C4-2B (cell line): ENCODE results near the gene MESP2.

ENCODE experiments used
- ZFX ChIP-seq: fragments of 450-650 bp; IDR thresholded peaks from 2 replicates; pipeline ENCODE4 v1.6.1; 2017
- TF ChIP-seq, protein P1 (sequence below): fragments of 450-650 bp; conservative IDR thresholded peaks from 2 replicates; pipeline ENCODE4 v1.5.1; 2017; ENCODE audit warnings: mild to moderate bottlenecking

DNA sequence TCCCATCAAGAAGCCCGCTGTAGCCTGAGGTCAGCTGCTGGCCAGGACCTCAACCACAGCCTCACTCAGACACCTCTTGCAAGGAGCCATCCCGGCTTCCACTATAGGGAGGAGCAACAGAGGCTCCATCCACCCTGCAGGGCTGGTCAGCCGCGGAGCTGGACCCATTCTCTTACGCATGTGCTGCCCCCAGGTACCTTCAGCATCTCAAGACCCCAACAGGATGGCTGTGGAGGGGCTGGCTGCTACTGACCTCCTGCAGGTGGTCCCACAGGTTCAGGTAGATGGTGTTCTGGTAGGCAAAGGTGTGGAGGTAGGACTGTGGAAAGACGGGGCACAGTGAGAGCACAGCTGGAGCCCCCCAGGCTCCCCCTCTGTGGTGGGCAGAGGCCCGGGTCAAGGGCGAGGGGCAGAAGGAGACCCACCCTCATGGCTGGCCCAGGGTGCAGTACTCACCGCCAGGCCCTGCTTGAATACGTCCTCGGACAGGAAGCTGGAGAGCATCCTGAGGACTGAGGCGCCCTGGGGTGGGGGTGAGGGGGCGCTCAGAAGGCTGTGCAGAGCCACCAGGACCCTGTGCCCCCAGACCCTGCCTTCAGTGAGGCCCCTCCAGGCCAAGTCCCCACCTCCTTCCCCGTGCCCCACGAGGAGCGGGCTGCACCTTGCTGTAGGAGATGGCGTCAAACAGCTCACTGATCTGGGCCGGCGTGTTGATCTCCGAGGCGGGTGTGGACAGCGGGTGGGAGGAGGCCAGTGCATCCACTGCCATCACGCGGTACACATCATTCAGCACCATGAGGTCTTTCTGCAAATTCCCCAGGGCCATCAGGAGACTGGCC lies 27.1 kb downstream of the MESP2 start:
- TF ChIP-seq, protein P1, sequence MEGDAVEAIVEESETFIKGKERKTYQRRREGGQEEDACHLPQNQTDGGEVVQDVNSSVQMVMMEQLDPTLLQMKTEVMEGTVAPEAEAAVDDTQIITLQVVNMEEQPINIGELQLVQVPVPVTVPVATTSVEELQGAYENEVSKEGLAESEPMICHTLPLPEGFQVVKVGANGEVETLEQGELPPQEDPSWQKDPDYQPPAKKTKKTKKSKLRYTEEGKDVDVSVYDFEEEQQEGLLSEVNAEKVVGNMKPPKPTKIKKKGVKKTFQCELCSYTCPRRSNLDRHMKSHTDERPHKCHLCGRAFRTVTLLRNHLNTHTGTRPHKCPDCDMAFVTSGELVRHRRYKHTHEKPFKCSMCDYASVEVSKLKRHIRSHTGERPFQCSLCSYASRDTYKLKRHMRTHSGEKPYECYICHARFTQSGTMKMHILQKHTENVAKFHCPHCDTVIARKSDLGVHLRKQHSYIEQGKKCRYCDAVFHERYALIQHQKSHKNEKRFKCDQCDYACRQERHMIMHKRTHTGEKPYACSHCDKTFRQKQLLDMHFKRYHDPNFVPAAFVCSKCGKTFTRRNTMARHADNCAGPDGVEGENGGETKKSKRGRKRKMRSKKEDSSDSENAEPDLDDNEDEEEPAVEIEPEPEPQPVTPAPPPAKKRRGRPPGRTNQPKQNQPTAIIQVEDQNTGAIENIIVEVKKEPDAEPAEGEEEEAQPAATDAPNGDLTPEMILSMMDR: no peak
- TF ChIP-seq ZFX: no peak
